Activated CD4-positive, alpha-beta memory T cell treated with anti-CD3 and anti-CD28 coated beads for 36 hours (primary cell): ENCODE results near the gene LIPH. TPM values are rescaled to one million over a fixed set of nuclear protein-coding genes. Genes with fewer than 3 reads are reported as not detected.
"Not testable (repeated sequence)": the region's sequence is repeated elsewhere in the genome, so short reads cannot be mapped to it uniquely, and the experiment has no call there.

Experiments used
- CTCF ChIA-PET: fragments of 350-600 bp; sonication (Branson Sonifier 250); formaldehyde crosslinking; loops from one replicate; lab custom pipeline; 2021; ENCODE audit warnings: antibody characterized with exemption, inconsistent platforms; lab: Charles Lee
- POLR2A ChIA-PET: fragments of 350-600 bp; sonication (Branson Sonifier 250); formaldehyde crosslinking; loops from one replicate; lab custom pipeline; 2021; ENCODE audit warnings: antibody characterized with exemption; lab: Charles Lee
- DNase-seq: peaks from one replicate; pipeline ENCODE4 v3.0.0-alpha.2; 2020
- H3K27ac Mint-ChIP-seq: one replicate; pipeline ENCODE4 v1.8.0; 2021; ENCODE audit warnings: mixed read lengths
- H3K27me3 Mint-ChIP-seq: one replicate; pipeline ENCODE4 v1.8.0; 2021; ENCODE audit warnings: mixed read lengths
- H3K36me3 Mint-ChIP-seq: one replicate; pipeline ENCODE4 v1.8.0; 2021; ENCODE audit warnings: mixed read lengths
- H3K4me1 Mint-ChIP-seq: one replicate; pipeline ENCODE4 v1.8.0; 2021; ENCODE audit warnings: low read depth, mixed read lengths
- H3K4me3 Mint-ChIP-seq: one replicate; pipeline ENCODE4 v1.8.0; 2021; ENCODE audit warnings: mild to moderate bottlenecking, mixed read lengths
- H3K9me3 Mint-ChIP-seq: one replicate; pipeline ENCODE4 v1.8.0; 2021; ENCODE audit warnings: mixed read lengths
- intact Hi-C: fragments of 100-400 bp; cut with micrococcal nuclease; formaldehyde crosslinking; loops from one replicate; pipeline ENCODE4 v1.15.1; 2023
- total RNA-seq, 2 experiments: library from RNA; stranded (reverse); gene quantifications; one replicate each; pipeline ENCODE4 v1.2.3, GENCODE V29; 2021

The LIPH gene
- total RNA-seq, 2 experiments from 2014 or later = not detected

GRCh38 chr3:185479373-185479945 is 72.9 kb downstream of the LIPH start:
- H3K36me3 Mint-ChIP-seq = peaks cover 32% of the 10 kb centered on the region
- H3K4me3 Mint-ChIP-seq = no peak overlapping the region
- peaks cover 6% of the 10 kb centered on the region for H3K9me3 Mint-ChIP-seq
- intact Hi-C loops = no loop called here
- no peaks in the 10 kb centered on the region for H3K27me3 Mint-ChIP-seq
- ChIA-PET CTCF (no interaction called here), POLR2A (no interaction called here)
- no peak overlapping the region for H3K27ac Mint-ChIP-seq
- DNase-seq = no peak
- H3K4me1 Mint-ChIP-seq = peaks cover 6% of the 10 kb centered on the region

- no peak for DNase-seq
- Mint-ChIP-seq H3K4me3 (no peak overlapping the region), H3K9me3 (peaks cover 6% of the 10 kb centered on the region), H3K27me3 (no peaks in the 10 kb centered on the region), H3K4me1 (no peaks in the 10 kb centered on the region), H3K27ac (no peak overlapping the region), H3K36me3 (peaks cover 34% of the 10 kb centered on the region)
- POLR2A ChIA-PET = no interaction called here
- CTCF ChIA-PET = no interaction called here
- intact Hi-C loops = no loop called here
Observed at GRCh38 chr3:185477316-185477715, 75.1 kb downstream of the LIPH start.

DNA sequence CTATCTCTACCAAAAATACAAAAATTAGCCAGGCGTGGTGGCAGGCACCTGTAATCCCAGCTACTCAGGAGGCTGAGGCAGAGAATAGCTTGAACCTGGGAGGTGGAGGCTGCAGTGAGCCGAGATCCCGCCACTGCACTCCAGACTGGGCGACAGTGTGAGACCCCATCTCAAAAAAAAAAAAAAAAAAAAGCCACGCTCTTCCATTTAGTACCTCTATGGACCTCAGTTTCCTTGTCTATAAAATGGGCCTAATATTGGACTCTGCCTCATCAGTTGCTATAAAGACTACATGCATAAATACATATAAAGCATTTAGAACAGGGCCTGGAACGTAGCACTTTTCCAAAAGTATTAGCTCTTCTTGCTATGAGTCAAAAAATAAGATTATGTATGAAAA is 77.5 kb downstream of the LIPH start:
- H3K27me3 Mint-ChIP-seq, POLR2A ChIA-PET, H3K27ac Mint-ChIP-seq, H3K4me3 Mint-ChIP-seq, H3K4me1 Mint-ChIP-seq, CTCF ChIA-PET, H3K9me3 Mint-ChIP-seq, intact Hi-C loops, DNase-seq: not testable (repeated sequence)
- peaks cover 19% of the 10 kb centered on the region for H3K36me3 Mint-ChIP-seq

GRCh38 chr3:185473290-185473815 is 79.0 kb downstream of the LIPH start:
- H3K36me3 Mint-ChIP-seq = peaks cover 19% of the 10 kb centered on the region
- intact Hi-C loops = no loop called here
- CTCF ChIA-PET = no interaction called here
- H3K27me3 Mint-ChIP-seq = no peaks in the 10 kb centered on the region
- no peak overlapping the region for H3K27ac Mint-ChIP-seq
- DNase-seq = no peak
- H3K4me1 Mint-ChIP-seq = no peaks in the 10 kb centered on the region
- H3K9me3 Mint-ChIP-seq = no peaks in the 10 kb centered on the region
- POLR2A ChIA-PET = no interaction called here
- H3K4me3 Mint-ChIP-seq = no peak overlapping the region

DNA sequence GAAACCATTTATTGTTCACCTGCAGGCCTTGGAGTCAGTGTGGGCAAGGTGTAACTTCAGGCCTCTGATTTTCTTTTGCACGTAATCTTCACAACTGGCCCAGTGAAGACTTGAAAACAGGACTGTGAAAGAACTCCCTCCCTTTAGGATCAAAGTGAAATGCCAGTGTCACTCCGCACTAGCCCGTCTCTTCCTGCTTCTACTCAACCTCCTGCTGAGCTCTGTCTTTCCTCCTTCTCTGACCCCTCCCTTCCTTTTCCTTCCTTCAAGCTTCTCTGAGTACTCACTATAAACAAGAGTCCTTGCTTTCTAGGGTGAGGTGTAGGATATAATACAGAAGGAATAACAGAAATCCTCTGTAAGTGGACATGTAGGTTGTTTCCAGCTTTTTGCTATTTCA is 82.1 kb downstream of the LIPH start:
- Mint-ChIP-seq H3K27ac (no peak overlapping the region), H3K4me1 (no peaks in the 10 kb centered on the region), H3K36me3 (peaks cover 12% of the 10 kb centered on the region), H3K4me3 (no peak overlapping the region), H3K27me3 (no peaks in the 10 kb centered on the region), H3K9me3 (no peaks in the 10 kb centered on the region)
- CTCF ChIA-PET = no interaction called here
- POLR2A ChIA-PET = no interaction called here
- no peak for DNase-seq
- intact Hi-C loops = no loop called here

DNA sequence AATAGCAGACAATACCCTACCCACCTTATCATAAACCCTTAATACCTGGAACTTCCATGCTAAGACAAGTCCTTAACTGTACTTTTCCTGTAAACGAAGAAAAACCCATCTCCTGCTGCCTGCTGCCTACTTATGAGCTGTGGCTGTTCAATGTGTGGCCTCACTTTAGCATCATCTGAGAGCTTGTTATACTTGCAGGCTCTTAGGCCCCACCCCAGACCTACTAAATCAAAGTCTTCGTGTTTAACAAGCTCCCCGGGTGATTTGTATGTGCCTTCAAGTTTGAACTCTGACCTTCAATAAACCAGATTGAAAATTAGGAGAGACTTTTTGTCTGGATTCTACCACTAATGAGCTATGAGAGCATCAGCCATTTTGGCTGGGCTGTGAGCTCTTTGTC is 82.8 kb downstream of the LIPH start:
- no peaks in the 10 kb centered on the region for H3K9me3 Mint-ChIP-seq
- DNase-seq = no peak
- no peak overlapping the region for H3K4me3 Mint-ChIP-seq
- H3K27me3 Mint-ChIP-seq = no peaks in the 10 kb centered on the region
- intact Hi-C loops = no loop called here
- no peaks in the 10 kb centered on the region for H3K4me1 Mint-ChIP-seq
- H3K36me3 Mint-ChIP-seq = peaks cover 12% of the 10 kb centered on the region
- CTCF ChIA-PET = no interaction called here
- POLR2A ChIA-PET = no interaction called here
- no peak overlapping the region for H3K27ac Mint-ChIP-seq

GRCh38 chr3:185466123-185466522 is 86.3 kb downstream of the LIPH start:
- H3K9me3 Mint-ChIP-seq, H3K27ac Mint-ChIP-seq, CTCF ChIA-PET, H3K27me3 Mint-ChIP-seq, intact Hi-C loops, H3K4me1 Mint-ChIP-seq, POLR2A ChIA-PET, H3K36me3 Mint-ChIP-seq, H3K4me3 Mint-ChIP-seq, DNase-seq: not testable (repeated sequence)

GRCh38 chr3:185465471-185465870 is 86.9 kb downstream of the LIPH start:
- no peaks in the 10 kb centered on the region for H3K9me3 Mint-ChIP-seq
- H3K4me3 Mint-ChIP-seq = no peak overlapping the region
- intact Hi-C loops = no loop called here
- ChIA-PET CTCF (no interaction called here), POLR2A (no interaction called here)
- H3K36me3 Mint-ChIP-seq = no peaks in the 10 kb centered on the region
- DNase-seq = no peak
- H3K4me1 Mint-ChIP-seq = no peaks in the 10 kb centered on the region
- H3K27me3 Mint-ChIP-seq = no peaks in the 10 kb centered on the region
- no peak overlapping the region for H3K27ac Mint-ChIP-seq

DNA sequence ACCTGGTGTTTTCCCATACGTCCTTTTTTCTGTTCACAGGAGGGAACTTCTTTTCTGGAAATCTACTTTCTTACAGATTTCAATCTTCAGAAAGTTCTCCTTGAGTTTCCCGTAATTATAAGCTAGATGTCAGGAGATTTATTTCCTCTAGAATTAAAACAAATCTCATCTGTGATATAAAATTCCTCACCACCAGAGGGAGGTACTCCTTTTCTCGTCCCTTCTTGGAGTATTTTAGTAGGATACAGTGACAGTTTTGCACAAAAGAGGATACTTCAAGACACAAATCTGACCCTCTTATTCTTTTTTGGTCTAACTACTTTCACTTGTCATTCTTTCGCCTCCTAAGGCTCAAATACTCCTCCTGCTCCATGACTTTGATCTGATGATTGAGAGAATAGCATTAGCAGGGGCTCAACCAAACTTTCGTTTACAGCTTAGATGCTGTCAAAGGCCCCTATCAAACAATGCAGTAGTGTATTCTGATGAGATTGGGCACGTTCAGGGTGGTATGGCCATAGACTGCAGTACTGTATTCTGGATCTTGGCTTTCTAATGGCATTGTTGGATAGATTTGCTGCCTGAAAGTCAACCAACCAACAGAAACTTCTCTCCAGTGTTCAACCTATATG is 91.6 kb downstream of the LIPH start:
- ChIA-PET CTCF (interaction anchor here (0.6 to 2.0 kb wide), 6 partner anchors 11 to 200 kb away, joined by 3 to 13 read pairs (median 3); no protein-coding TSS in a partner anchor), POLR2A (interaction anchor here (1.3 kb wide), 1 partner anchor 38 kb away, joined by 3 read pairs; the partner anchor contains the start of gene TMEM41A)
- no peak for DNase-seq
- Mint-ChIP-seq H3K9me3 (no peaks in the 10 kb centered on the region), H3K4me1 (no peaks in the 10 kb centered on the region), H3K4me3 (no peak overlapping the region), H3K27ac (no peak overlapping the region), H3K36me3 (no peaks in the 10 kb centered on the region), H3K27me3 (no peaks in the 10 kb centered on the region)
- intact Hi-C loops = no loop called here

- ChIA-PET CTCF (interaction anchor here (0.6 to 2.0 kb wide), 6 partner anchors 10 to 112 kb away, joined by 3 to 13 read pairs (median 3); no protein-coding TSS in a partner anchor), POLR2A (no interaction called here)
- Mint-ChIP-seq H3K27me3 (no peaks in the 10 kb centered on the region), H3K9me3 (no peaks in the 10 kb centered on the region), H3K4me1 (no peaks in the 10 kb centered on the region), H3K36me3 (no peaks in the 10 kb centered on the region), H3K4me3 (no peak overlapping the region), H3K27ac (no peak overlapping the region)
- intact Hi-C loops = no loop called here
- no peak for DNase-seq
Observed at GRCh38 chr3:185460309-185460708, 92.1 kb downstream of the LIPH start.

- DNase-seq = no peak
- H3K4me1 Mint-ChIP-seq = no peaks in the 10 kb centered on the region
- H3K9me3 Mint-ChIP-seq = no peaks in the 10 kb centered on the region
- no peak overlapping the region for H3K4me3 Mint-ChIP-seq
- no peak overlapping the region for H3K27ac Mint-ChIP-seq
- ChIA-PET CTCF (interaction anchor here (0.9 kb wide), 1 partner anchor 311 kb away, joined by 3 read pairs; no protein-coding TSS in a partner anchor), POLR2A (no interaction called here)
- intact Hi-C loops = no loop called here
- no peaks in the 10 kb centered on the region for H3K27me3 Mint-ChIP-seq
- no peaks in the 10 kb centered on the region for H3K36me3 Mint-ChIP-seq
Observed at GRCh38 chr3:185457376-185457775, 95.0 kb downstream of the LIPH start.
